ENCODE data around the gene CMC2. TPM values are rescaled to one million over a fixed set of nuclear protein-coding genes. Genes with fewer than 3 reads are reported as not detected.

Gene CMC2
- total and polyA plus RNA-seq, 9 of the 15 experiments (the other 6 are each of a cell fraction or from before 2014, with no cell fraction given), result 122 to 501 (median 172) TPM

DNA sequence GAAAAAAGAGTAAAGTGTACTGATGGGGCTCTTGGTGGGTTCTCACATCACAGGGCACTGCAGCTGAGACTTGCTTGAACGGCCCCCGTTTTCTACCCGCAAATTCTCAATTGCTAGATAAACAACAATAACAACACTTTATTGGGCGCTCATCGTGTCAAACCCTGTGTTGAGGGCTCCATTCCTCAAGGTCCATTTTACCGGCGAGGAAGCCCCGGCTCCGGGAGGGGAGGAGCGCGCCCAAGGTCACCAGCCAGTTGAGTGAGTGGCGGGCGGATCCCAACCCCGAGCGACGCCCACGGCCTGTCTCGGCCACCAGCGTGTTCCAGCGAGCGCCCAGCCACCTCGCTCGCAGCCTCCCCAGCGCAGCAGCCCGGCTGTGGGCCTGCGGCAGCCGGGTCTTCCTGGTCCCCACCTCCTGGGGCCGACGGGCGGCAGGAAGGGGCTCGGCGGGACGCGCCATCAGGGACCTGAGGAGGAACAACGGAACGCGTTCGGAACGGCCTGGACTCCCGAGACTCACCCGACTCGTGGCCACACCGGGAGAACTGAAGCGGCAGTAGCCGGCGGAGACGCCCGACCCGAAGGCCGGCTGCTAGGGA, 373 bp downstream of the CMC2 start (continued):
- TF ChIP-seq, protein P1, sequence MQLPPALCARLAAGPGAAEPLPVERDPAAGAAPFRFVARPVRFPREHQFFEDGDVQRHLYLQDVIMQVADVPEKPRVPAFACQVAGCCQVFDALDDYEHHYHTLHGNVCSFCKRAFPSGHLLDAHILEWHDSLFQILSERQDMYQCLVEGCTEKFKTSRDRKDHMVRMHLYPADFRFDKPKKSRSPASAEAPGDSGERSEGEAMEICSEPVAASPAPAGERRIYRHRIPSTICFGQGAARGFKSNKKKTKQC (CRISPR knock-in tag; IDR thresholded peaks at IDR 0.05), result peak; percentile 64; the same call in 1 of the 2 replicates
- TF ChIP-seq, protein P2, sequence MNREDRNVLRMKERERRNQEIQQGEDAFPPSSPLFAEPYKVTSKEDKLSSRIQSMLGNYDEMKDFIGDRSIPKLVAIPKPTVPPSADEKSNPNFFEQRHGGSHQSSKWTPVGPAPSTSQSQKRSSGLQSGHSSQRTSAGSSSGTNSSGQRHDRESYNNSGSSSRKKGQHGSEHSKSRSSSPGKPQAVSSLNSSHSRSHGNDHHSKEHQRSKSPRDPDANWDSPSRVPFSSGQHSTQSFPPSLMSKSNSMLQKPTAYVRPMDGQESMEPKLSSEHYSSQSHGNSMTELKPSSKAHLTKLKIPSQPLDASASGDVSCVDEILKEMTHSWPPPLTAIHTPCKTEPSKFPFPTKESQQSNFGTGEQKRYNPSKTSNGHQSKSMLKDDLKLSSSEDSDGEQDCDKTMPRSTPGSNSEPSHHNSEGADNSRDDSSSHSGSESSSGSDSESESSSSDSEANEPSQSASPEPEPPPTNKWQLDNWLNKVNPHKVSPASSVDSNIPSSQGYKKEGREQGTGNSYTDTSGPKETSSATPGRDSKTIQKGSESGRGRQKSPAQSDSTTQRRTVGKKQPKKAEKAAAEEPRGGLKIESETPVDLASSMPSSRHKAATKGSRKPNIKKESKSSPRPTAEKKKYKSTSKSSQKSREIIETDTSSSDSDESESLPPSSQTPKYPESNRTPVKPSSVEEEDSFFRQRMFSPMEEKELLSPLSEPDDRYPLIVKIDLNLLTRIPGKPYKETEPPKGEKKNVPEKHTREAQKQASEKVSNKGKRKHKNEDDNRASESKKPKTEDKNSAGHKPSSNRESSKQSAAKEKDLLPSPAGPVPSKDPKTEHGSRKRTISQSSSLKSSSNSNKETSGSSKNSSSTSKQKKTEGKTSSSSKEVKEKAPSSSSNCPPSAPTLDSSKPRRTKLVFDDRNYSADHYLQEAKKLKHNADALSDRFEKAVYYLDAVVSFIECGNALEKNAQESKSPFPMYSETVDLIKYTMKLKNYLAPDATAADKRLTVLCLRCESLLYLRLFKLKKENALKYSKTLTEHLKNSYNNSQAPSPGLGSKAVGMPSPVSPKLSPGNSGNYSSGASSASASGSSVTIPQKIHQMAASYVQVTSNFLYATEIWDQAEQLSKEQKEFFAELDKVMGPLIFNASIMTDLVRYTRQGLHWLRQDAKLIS (CRISPR knock-in tag; IDR thresholded peaks at IDR 0.05), result peak; percentile 94
- TF ChIP-seq KDM2B (CRISPR knock-in tag; IDR thresholded peaks at IDR 0.05) (peak; percentile 88; the same call in 1 of the 2 replicates), MEF2A (IDR thresholded peaks at IDR 0.05; ENCODE audit: control insufficient read depth, low read depth, low read length) (no peak), HSF4 (CRISPR knock-in tag; IDR thresholded peaks at IDR 0.05; ENCODE audit: borderline replicate concordance) (0 out of 2 replicates have a peak, but pooled peaks have one; percentile 35), SNIP1 (IDR thresholded peaks at IDR 0.05; ENCODE audit: low read depth) (no peak), FOXA1 (IDR thresholded peaks at IDR 0.05; ENCODE audit: borderline replicate concordance) (no peak), NFIC (IDR thresholded peaks at IDR 0.05) (peak; percentile 41; the same call in 1 of the 2 replicates), SRF (CRISPR knock-in tag; IDR thresholded peaks at IDR 0.05) (0 out of 4 replicates have a peak, but pooled peaks of 1 of the 2 experiments have one; percentile 17), ZNF780A (CRISPR knock-in tag; IDR thresholded peaks at IDR 0.05) (no peak), ESRRA (IDR thresholded peaks at IDR 0.05; ENCODE audit: borderline replicate concordance, low read depth) (peak; percentile 75), PHF20 (IDR thresholded peaks at IDR 0.05; ENCODE audit: partially characterized antibody) (peak; percentile 64), U2AF1 (optimal IDR thresholded peaks at IDR 0.05; ENCODE audit: low read depth, low read length) (peak; percentile 79), TGIF2 (CRISPR knock-in tag; IDR thresholded peaks at IDR 0.05) (peak; percentile 94), FUS (optimal IDR thresholded peaks at IDR 0.05; ENCODE audit: low read depth, low read length) (no peak), PHF8 (IDR thresholded peaks at IDR 0.05; ENCODE audit: borderline replicate concordance, low read length) (peak; percentile 79), ZFX (CRISPR knock-in tag; IDR thresholded peaks at IDR 0.05) (peak; percentile 89), YY1 (IDR thresholded peaks at IDR 0.05; ENCODE audit: borderline replicate concordance in 1 of 3, control insufficient read depth in 1 of 3, extremely low read depth in 1 of 3, insufficient read depth in 3 of 3, insufficient read length in 1 of 3, insufficient replicate concordance in 2 of 3, low read depth in 1 of 3, low read length in 2 of 3) (peak in 1 of 3 experiments; percentile 73), FOXM1 (IDR thresholded peaks at IDR 0.05; ENCODE audit: low read depth) (no peak), FOXM1 (CRISPR knock-in tag; IDR thresholded peaks at IDR 0.05; ENCODE audit: low read depth) (peak; percentile 31; the same call in 1 of the 2 replicates)
- TF ChIP-seq, protein P3, sequence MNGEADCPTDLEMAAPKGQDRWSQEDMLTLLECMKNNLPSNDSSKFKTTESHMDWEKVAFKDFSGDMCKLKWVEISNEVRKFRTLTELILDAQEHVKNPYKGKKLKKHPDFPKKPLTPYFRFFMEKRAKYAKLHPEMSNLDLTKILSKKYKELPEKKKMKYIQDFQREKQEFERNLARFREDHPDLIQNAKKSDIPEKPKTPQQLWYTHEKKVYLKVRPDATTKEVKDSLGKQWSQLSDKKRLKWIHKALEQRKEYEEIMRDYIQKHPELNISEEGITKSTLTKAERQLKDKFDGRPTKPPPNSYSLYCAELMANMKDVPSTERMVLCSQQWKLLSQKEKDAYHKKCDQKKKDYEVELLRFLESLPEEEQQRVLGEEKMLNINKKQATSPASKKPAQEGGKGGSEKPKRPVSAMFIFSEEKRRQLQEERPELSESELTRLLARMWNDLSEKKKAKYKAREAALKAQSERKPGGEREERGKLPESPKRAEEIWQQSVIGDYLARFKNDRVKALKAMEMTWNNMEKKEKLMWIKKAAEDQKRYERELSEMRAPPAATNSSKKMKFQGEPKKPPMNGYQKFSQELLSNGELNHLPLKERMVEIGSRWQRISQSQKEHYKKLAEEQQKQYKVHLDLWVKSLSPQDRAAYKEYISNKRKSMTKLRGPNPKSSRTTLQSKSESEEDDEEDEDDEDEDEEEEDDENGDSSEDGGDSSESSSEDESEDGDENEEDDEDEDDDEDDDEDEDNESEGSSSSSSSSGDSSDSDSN (IDR thresholded peaks at IDR 0.05; ENCODE audit: borderline replicate concordance in 1 of 2, low read depth in 2 of 2, low read length in 2 of 2), result peak; percentile 55 to 79; a peak in 3 of 4 replicates
